ENCODE data around the gene CTNNBL1.

GRCh38 chr20:37850724-37851355 lies 157.0 kb downstream of the CTNNBL1 start:
- TF ChIP-seq EZH2phosphoT487 (IDR thresholded peaks at IDR 0.05; ENCODE audit: borderline replicate concordance, low read depth): no peak
- no peak for TF ChIP-seq CTCF (IDR thresholded peaks at IDR 0.05)
- TF ChIP-seq MXI1 (IDR thresholded peaks at IDR 0.05; ENCODE audit: low read depth, low read length): no peak
- TF ChIP-seq TAF1 (IDR thresholded peaks at IDR 0.05; ENCODE audit: borderline replicate concordance, low read depth, low read length): no peak
- TF ChIP-seq SIN3A (IDR thresholded peaks at IDR 0.05; ENCODE audit: borderline replicate concordance, low read depth, low read length): no peak
- TF ChIP-seq POLR2AphosphoS5 (IDR thresholded peaks at IDR 0.05; ENCODE audit: low read depth, low read length): no peak
- TF ChIP-seq ELF1 (IDR thresholded peaks at IDR 0.05): no peak
- no peak for TF ChIP-seq USF1 (IDR thresholded peaks at IDR 0.05; ENCODE audit: borderline replicate concordance, low read depth)
- no peak for TF ChIP-seq ZBTB33 (IDR thresholded peaks at IDR 0.05; ENCODE audit: borderline replicate concordance, low read depth)
- no peak for TF ChIP-seq RFX5 (IDR thresholded peaks at IDR 0.05; ENCODE audit: low read length)
- TF ChIP-seq FOXJ3 (CRISPR knock-in tag; IDR thresholded peaks at IDR 0.05): no peak
- TF ChIP-seq REST (IDR thresholded peaks at IDR 0.05; ENCODE audit: low read depth, low read length): no peak

All from SK-N-SH (cell line).